SK-MEL-5 (cell line): ENCODE data around the gene BUB1. TPM values are rescaled to one million over a fixed set of nuclear protein-coding genes. Genes with fewer than 3 reads are reported as not detected.
"Not testable (repeated sequence)": the region's sequence is repeated elsewhere in the genome, so short reads cannot be mapped to it uniquely, and the experiment has no call there.

Experiments
- DNase-seq: peaks from one replicate; pipeline ENCODE4 v3.0.0-alpha.2; 2016; ENCODE audit warnings: low read depth, low spot score
- in situ Hi-C: cut with HindIII; loops from 2 replicates; pipeline ENCODE4 v1.10.0; 2016; ENCODE audit warnings: low sequenced_read_pairs, high pct_unique_total_duplicates, low pct_unique_long_range_greater_than_20kb
- total RNA-seq: library from RNA; depleted of rRNA; stranded (reverse); fragments of >200 nt; shearing (Covaris generic); gene quantifications from 2 replicates; pipeline ENCODE4 v1.2.3, GENCODE V29; 2014

The BUB1 gene
- total RNA-seq, 1 experiment from 2014 or later = 52.6 TPM

GRCh38 chr2:110635949-110636628, 41.8 kb downstream of the BUB1 start:
- in situ Hi-C loops, DNase-seq: not testable (repeated sequence)

DNA sequence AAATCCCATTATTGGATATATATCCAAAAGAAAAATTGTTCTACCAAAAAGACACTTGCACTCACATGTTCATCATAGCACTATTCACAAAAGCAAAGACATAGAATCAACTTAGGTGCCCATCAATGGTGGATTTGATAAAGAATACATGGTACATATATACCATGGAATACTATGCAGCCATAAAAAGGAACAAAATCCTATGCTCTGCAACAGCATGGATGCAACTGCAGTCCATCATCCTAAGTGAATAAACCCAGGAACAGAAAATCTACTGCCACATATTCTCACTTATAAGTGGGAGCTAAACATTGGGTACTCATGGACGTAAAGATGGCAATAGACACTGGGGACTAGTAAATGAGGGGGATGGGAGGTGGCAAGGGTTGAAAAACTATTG, 50.5 kb downstream of the BUB1 start:
- in situ Hi-C loops = not testable (repeated sequence)

GRCh38 chr2:110619326-110619939, 58.4 kb downstream of the BUB1 start:
- in situ Hi-C loops, DNase-seq: not testable (repeated sequence)

More for the DNA sequence above, 50.5 kb downstream of the BUB1 start:
- DNase-seq = not testable (repeated sequence)

GRCh38 chr2:110613927-110614326, 63.9 kb downstream of the BUB1 start:
- in situ Hi-C loops, DNase-seq: not testable (repeated sequence)

DNA sequence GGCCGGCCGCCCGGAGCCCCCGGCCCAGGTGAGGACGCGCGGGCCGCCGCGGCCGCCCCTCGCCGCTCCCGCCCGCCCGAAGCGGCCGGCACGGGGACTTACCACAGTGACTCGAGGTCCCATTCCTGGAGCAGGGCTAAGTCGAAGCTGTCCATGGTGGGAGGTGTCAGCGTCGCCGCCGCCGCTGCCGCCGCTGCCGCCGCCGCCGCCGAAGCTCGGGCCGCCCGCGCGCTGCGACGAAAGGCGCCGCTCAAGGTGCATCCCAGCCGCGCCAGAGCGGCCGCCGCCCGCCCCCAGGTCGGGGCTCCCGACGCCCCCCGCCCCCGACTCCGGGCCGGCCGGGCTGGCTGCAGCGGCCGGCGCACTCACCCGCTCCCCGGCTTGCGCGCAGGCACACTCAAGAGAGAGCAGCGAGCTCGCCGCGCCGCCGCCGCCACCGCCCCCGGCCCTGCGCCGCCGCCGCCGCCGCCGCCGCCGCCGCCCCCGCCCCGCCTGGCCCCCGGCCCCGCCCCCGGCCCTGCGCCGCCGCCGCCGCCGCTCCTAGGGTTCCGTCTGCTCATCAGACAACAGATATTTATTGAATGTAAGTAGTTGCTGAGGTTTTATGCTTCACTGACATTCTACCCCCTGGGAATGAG, 67.1 kb downstream of the BUB1 start:
- DNase-seq, in situ Hi-C loops: not testable (repeated sequence)

GRCh38 chr2:110609843-110610612, 67.8 kb downstream of the BUB1 start:
- in situ Hi-C loops, DNase-seq: not testable (repeated sequence)

- in situ Hi-C loops, DNase-seq: not testable (repeated sequence)
Measured at GRCh38 chr2:110608788-110609502, 68.9 kb downstream of the BUB1 start.

DNA sequence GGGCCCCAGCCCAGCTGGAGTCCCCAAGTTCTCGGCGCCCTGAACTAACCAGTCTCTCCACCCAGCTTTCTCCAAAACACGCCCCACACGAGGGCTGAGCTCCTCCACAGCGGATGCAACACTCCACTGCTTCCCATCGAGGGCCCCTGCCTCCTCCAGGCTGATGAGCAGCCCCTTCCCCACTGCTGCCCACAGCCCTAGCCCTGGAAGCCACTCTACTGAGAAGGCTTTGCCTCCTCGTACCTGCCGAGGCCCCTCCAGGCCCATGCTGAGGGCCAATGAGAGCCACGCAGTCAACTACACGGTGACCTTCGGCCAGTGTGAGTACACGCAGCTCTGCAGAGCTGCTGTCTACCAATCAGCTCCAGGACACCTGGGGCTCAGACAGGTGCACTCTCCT, 72.8 kb downstream of the BUB1 start:
- DNase-seq = not testable (repeated sequence)

DNA sequence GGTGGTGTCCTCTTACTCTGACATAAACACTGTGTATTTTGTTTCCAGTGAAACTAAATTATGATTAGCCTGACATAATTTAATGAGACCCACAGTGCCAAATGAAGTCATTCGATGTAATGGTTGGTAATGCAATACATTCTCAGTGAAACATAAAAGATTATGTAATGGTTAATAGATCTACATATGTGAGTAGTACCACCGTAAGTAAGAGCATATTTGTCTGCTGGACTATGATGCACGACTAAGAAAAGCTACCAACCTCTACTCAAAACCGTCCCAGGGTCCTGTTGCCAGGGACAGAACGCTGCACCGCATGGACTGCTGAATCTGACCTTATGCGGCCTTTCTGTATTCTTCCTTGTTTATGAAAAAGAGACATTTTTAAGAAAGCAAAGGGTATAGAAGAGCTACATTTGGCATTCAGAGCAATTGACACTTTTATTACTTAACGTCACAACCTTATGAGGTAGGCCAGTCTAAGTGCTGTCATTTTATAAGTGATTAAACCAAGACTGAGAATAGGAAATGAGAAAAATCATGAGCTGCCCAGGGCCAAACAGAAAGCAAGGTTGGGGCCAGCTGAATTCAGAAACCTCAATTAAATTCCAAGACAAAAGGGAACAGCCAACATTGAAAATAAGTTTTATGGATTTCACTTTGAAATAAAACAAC, 73.8 kb downstream of the BUB1 start:
- in situ Hi-C loops, DNase-seq: not testable (repeated sequence)

More for the DNA sequence above, 72.8 kb downstream of the BUB1 start:
- in situ Hi-C loops = not testable (repeated sequence)

- in situ Hi-C loops, DNase-seq: not testable (repeated sequence)
Measured at GRCh38 chr2:110602139-110602538, 75.7 kb downstream of the BUB1 start.

GRCh38 chr2:110591973-110592372, 85.9 kb downstream of the BUB1 start:
- in situ Hi-C loops = not testable (repeated sequence)

GRCh38 chr2:110589677-110590330, 88.1 kb downstream of the BUB1 start:
- DNase-seq, in situ Hi-C loops: not testable (repeated sequence)

More at GRCh38 chr2:110591973-110592372, 85.9 kb downstream of the BUB1 start:
- not testable (repeated sequence) for DNase-seq

DNA sequence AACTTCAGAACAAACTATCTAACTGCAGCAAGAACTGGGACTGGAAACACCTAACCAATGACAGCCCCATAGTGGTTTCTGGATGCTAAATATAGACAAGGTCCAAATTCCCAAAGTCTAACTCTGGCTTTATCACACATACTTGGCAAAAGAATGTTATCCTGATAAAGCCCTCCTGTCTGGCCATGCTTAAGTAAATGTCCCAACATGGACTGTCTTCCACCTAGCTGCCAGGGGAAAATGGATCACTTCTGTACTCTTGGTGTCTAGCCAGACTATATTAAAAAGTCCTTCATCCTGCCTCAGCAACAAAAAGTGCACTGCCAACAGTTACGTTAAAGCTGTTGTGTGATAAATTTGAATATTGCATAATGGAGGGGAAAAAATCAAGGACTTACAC, 89.3 kb downstream of the BUB1 start:
- DNase-seq, in situ Hi-C loops: not testable (repeated sequence)
